HepG2 (cell line): Measurements from ENCODE around the gene C2orf76.

Experiments
- EP300 ChIP-seq, 3 experiments: sonication (generic) in 1 of 3; formaldehyde crosslinking in 1 of 3; IDR thresholded peaks; 2 replicates each; pipeline versions ENCODE4 v1.5.1 to v1.6.1; 2011 to 2020; ENCODE audit warnings: low read depth in 2 of 3, low read length in 2 of 3, borderline replicate concordance in 1 of 3, improper control_type of control experiment in 1 of 3, mild to moderate bottlenecking in 1 of 3, missing genetic modification reagents in 1 of 3, moderate library complexity in 1 of 3
- EZH2 ChIP-seq: conservative IDR thresholded peaks from 2 replicates; pipeline ENCODE4 v1.6.1; 2012; ENCODE audit warnings: mild to moderate bottlenecking, low read depth, low read length, moderate library complexity
- FOXP1 ChIP-seq, 2 experiments: fragments of 450-650 bp in 1 of 2; IDR thresholded peaks; 2 replicates each; pipeline ENCODE4 v1.6.1; 2017 to 2018; ENCODE audit warnings: antibody characterized with exemption in 1 of 2
- HNF4A ChIP-seq: sonication (generic); formaldehyde crosslinking; IDR thresholded peaks from 2 replicates; pipeline ENCODE4 v1.4.0; 2020; ENCODE audit warnings: missing genetic modification reagents
- JUN ChIP-seq: sonication (generic); formaldehyde crosslinking; IDR thresholded peaks from 2 replicates; pipeline ENCODE4 v1.4.0; 2020; ENCODE audit warnings: mild to moderate bottlenecking, missing genetic modification reagents
- KLF16 ChIP-seq, 2 experiments: sonication (generic) in 1 of 2; formaldehyde crosslinking in 1 of 2; IDR thresholded peaks; 2 replicates each; pipeline versions ENCODE4 v1.6.1 to v1.8.0; 2016 to 2023; ENCODE audit warnings: missing genetic modification reagents in 2 of 2, missing compliant biosample characterization in 1 of 2
- YY1 ChIP-seq: IDR thresholded peaks from 2 replicates; pipeline ENCODE4 v1.6.1; 2011; ENCODE audit warnings: low read length, low read depth, moderate library complexity, mild to moderate bottlenecking; ENCODE audit not compliant: insufficient read depth, insufficient replicate concordance
- TF ChIP-seq, protein P1 (sequence below): sonication (generic); formaldehyde crosslinking; conservative IDR thresholded peaks from 2 replicates; pipeline ENCODE4 v1.8.1; 2023; ENCODE audit warnings: missing genetic modification reagents
- TF ChIP-seq, protein P2 (sequence below): sonication (generic); formaldehyde crosslinking; IDR thresholded peaks from 2 replicates; pipeline ENCODE4 v1.8.0; 2022; ENCODE audit warnings: missing genetic modification reagents, low read depth, mild to moderate bottlenecking, borderline replicate concordance
- TF ChIP-seq, protein P3 (sequence below): sonication (generic); formaldehyde crosslinking; IDR thresholded peaks from 2 replicates; pipeline ENCODE4 v1.4.0; 2020; ENCODE audit warnings: missing genetic modification reagents

DNA sequence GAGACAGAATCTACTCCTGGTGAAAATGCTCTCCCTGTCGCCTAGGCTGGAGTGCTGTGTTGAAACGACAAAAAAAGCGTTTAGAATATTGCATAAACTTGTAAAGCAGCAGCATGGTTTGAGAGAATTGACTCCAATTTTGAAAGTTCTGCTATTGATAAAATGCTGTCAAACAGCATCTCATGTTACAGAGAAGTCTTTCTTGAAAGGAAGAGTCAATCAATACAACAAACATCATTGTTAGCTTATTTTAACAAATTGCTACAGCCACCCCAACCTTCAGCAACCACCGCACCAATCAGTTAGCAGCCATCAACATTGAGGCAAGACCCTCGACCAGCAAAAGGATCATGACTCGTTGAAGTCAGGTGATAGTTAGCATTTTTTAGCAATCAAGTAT, 6.9 kb downstream of the C2orf76 start:
- TF ChIP-seq JUN (CRISPR knock-in tag): no peak
- TF ChIP-seq KLF16 (CRISPR knock-in tag; IDR thresholded peaks at IDR 0.05): no peak
- TF ChIP-seq YY1: no peak
- no peak for TF ChIP-seq EP300 (IDR thresholded peaks at IDR 0.05; ENCODE audit: low read depth in 2 of 2, low read length in 2 of 2)
- TF ChIP-seq EP300 (CRISPR knock-in tag; IDR thresholded peaks at IDR 0.05; ENCODE audit: borderline replicate concordance): no peak
- TF ChIP-seq, protein P1, sequence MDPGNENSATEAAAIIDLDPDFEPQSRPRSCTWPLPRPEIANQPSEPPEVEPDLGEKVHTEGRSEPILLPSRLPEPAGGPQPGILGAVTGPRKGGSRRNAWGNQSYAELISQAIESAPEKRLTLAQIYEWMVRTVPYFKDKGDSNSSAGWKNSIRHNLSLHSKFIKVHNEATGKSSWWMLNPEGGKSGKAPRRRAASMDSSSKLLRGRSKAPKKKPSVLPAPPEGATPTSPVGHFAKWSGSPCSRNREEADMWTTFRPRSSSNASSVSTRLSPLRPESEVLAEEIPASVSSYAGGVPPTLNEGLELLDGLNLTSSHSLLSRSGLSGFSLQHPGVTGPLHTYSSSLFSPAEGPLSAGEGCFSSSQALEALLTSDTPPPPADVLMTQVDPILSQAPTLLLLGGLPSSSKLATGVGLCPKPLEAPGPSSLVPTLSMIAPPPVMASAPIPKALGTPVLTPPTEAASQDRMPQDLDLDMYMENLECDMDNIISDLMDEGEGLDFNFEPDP (CRISPR knock-in tag): no peak
- TF ChIP-seq, protein P2, sequence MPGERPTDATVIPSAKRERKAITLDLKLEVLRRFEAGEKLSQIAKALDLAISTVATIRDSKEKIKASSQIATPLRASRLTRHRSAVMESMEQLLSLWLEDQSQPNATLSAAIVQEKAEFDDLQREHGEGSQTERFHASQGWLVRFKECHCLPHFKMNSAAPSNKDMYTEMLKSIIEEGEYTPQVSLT: no peak
- no peak for TF ChIP-seq EZH2
- TF ChIP-seq HNF4A: no peak
- TF ChIP-seq, protein P3, sequence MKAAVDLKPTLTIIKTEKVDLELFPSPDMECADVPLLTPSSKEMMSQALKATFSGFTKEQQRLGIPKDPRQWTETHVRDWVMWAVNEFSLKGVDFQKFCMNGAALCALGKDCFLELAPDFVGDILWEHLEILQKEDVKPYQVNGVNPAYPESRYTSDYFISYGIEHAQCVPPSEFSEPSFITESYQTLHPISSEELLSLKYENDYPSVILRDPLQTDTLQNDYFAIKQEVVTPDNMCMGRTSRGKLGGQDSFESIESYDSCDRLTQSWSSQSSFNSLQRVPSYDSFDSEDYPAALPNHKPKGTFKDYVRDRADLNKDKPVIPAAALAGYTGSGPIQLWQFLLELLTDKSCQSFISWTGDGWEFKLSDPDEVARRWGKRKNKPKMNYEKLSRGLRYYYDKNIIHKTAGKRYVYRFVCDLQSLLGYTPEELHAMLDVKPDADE (CRISPR knock-in tag): no peak
- TF ChIP-seq FOXP1 (IDR thresholded peaks at IDR 0.05): no peak
- TF ChIP-seq FOXP1 (CRISPR knock-in tag; IDR thresholded peaks at IDR 0.05): no peak
